Liver (tissue), 9 donors: ENCODE results near the gene PLXDC2. TPM values are rescaled to one million over a fixed set of nuclear protein-coding genes. Genes with fewer than 3 reads are reported as not detected.

Experiments used
- DNase-seq: peaks from one replicate; pipeline ENCODE4 v3.0.0-alpha.2; 2017; ENCODE audit warnings: low spot score
- H3K27ac ChIP-seq, 2 donors: one replicate each; pipeline ENCODE4 v1.7.0; 2013; ENCODE audit warnings: inconsistent platforms in 2 of 2, low read length in 2 of 2, control low read depth in 1 of 2, low read depth in 1 of 2, mild to moderate bottlenecking in 1 of 2
- H3K27me3 ChIP-seq, 4 donors: one replicate each; pipeline versions ENCODE4 v1.6.1 to v1.7.0; 2013; ENCODE audit warnings: low read length in 3 of 4, inconsistent platforms in 1 of 4, mild to moderate bottlenecking in 1 of 4, moderate library complexity in 1 of 4; ENCODE audit not compliant: control insufficient read depth in 4 of 4, insufficient read depth in 4 of 4
- H3K36me3 ChIP-seq, 4 donors: one replicate each; pipeline versions ENCODE4 v1.6.1 to v1.7.0; 2013; ENCODE audit warnings: low read length in 3 of 4, mild to moderate bottlenecking in 3 of 4, low read depth in 1 of 4, moderate library complexity in 1 of 4; ENCODE audit not compliant: control insufficient read depth in 4 of 4, insufficient read depth in 3 of 4
- H3K4me1 ChIP-seq, 4 donors: one replicate each; pipeline versions ENCODE4 v1.6.1 to v1.7.0; 2013; ENCODE audit warnings: low read length in 3 of 4, mild to moderate bottlenecking in 3 of 4, moderate library complexity in 1 of 4; ENCODE audit not compliant: control insufficient read depth in 4 of 4, insufficient read depth in 4 of 4
- H3K4me3 ChIP-seq, 3 donors: one replicate each; pipeline versions ENCODE4 v1.6.1 to v1.7.0; 2013; ENCODE audit warnings: low read length in 3 of 3, control low read depth in 1 of 3, low read depth in 1 of 3, mild to moderate bottlenecking in 1 of 3
- H3K9ac ChIP-seq, 2 donors: one replicate each; pipeline ENCODE4 v1.7.0; 2013; ENCODE audit warnings: low read length in 2 of 2, mild to moderate bottlenecking in 2 of 2, moderate library complexity in 2 of 2, control low read depth in 1 of 2, low read depth in 1 of 2
- H3K9me3 ChIP-seq, 4 donors: one replicate each; pipeline versions ENCODE4 v1.6.1 to v1.7.0; 2013; ENCODE audit warnings: low read length in 3 of 4; ENCODE audit not compliant: control insufficient read depth in 4 of 4
- EGR1 ChIP-seq, 2 donors: IDR thresholded peaks; 2 replicates each; pipeline ENCODE4 v1.6.1; 2016 to 2018; ENCODE audit warnings: antibody characterized with exemption in 2 of 2, low read depth in 2 of 2
- FOXA1 ChIP-seq: IDR thresholded peaks from 2 replicates; pipeline ENCODE4 v1.6.1; 2016; ENCODE audit warnings: antibody characterized with exemption
- FOXA2 ChIP-seq: IDR thresholded peaks from 2 replicates; pipeline ENCODE4 v1.6.1; 2016; ENCODE audit warnings: antibody characterized with exemption
- GABPA ChIP-seq, 2 donors: IDR thresholded peaks in 1 of 2; conservative IDR thresholded peaks in 1 of 2; 2 replicates each; pipeline ENCODE4 v1.6.1; 2016; ENCODE audit warnings: antibody characterized with exemption in 2 of 2, mild to moderate bottlenecking in 1 of 2, moderate library complexity in 1 of 2
- HNF4A ChIP-seq, 2 donors: conservative IDR thresholded peaks; 2 replicates each; pipeline ENCODE4 v1.6.1; 2016; ENCODE audit warnings: antibody characterized with exemption in 2 of 2, mild to moderate bottlenecking in 2 of 2
- HNF4G ChIP-seq: IDR thresholded peaks from 2 replicates; pipeline ENCODE4 v1.6.1; 2016; ENCODE audit warnings: antibody characterized with exemption
- JUND ChIP-seq, 2 donors: IDR thresholded peaks; 2 replicates each; pipeline ENCODE4 v1.6.1; 2016; ENCODE audit warnings: antibody characterized with exemption in 2 of 2
- RAD21 ChIP-seq, 2 donors: IDR thresholded peaks; 2 replicates each; pipeline ENCODE4 v1.6.1; 2016; ENCODE audit warnings: antibody characterized with exemption in 2 of 2, mild to moderate bottlenecking in 2 of 2
- RXRA ChIP-seq, 2 donors: IDR thresholded peaks; 2 replicates each; pipeline ENCODE4 v1.6.1; 2017 to 2018; ENCODE audit warnings: antibody characterized with exemption in 2 of 2, mild to moderate bottlenecking in 1 of 2
- SP1 ChIP-seq: IDR thresholded peaks from 2 replicates; pipeline ENCODE4 v1.6.1; 2018; ENCODE audit warnings: antibody characterized with exemption, mild to moderate bottlenecking
- TAF1 ChIP-seq: conservative IDR thresholded peaks from 2 replicates; pipeline ENCODE4 v1.6.1; 2016; ENCODE audit warnings: antibody characterized with exemption, mild to moderate bottlenecking
- YY1 ChIP-seq: IDR thresholded peaks from 2 replicates; pipeline ENCODE4 v1.6.1; 2016; ENCODE audit warnings: antibody characterized with exemption, mild to moderate bottlenecking
- WGBS: extraction: QIAGEN DNeasy Blood & Tissue Kit; methylation state at CpG from one replicate; pipeline ENCODE4 v1.1.7; 2013; 5-methylcytosine and 5-hydroxymethylcytosine counted together
- polyA plus RNA-seq, 2 donors: library from polyadenylated mRNA; stranded (reverse) in 1 of 2; unstranded in 1 of 2; fragments of 200-250 nt in 1 of 2; fragments of >200 nt in 1 of 2; fragmentation: Nextera tagmentation in 1 of 2; extraction: Ambion mirVana in 1 of 2; gene quantifications; one replicate each; pipeline versions ENCODE4 v1.2.1 to v1.2.3, GENCODE V29; 2013 to 2015
- total RNA-seq, 2 donors: library from RNA; depleted of rRNA; stranded (reverse); fragments of >200 nt; gene quantifications; one replicate each; pipeline ENCODE4 v1.2.3, GENCODE V29; 2014
- TF ChIP-seq, protein P1 (sequence below): IDR thresholded peaks from 2 replicates; pipeline ENCODE4 v1.6.1; 2016; ENCODE audit warnings: antibody characterized with exemption
- TF ChIP-seq, protein P2 (sequence below): IDR thresholded peaks from 2 replicates; pipeline ENCODE4 v1.6.1; 2016; ENCODE audit warnings: antibody characterized with exemption, mild to moderate bottlenecking
- TF ChIP-seq, protein P3 (sequence below): IDR thresholded peaks from 2 replicates; pipeline ENCODE4 v1.6.1; 2016; ENCODE audit warnings: antibody characterized with exemption
- TF ChIP-seq, protein P4 (sequence below): IDR thresholded peaks from 2 replicates; pipeline ENCODE4 v1.6.1; 2016; ENCODE audit warnings: antibody characterized with exemption
- donor health status: healthy.
- donor health status: healthy.
- donor health status: healthy.
- donor health status: healthy.
- donor health status: healthy.

The PLXDC2 gene
- total and polyA plus RNA-seq, 4 donors, result 1.4 to 5.1 (median 2.4) TPM

DNA sequence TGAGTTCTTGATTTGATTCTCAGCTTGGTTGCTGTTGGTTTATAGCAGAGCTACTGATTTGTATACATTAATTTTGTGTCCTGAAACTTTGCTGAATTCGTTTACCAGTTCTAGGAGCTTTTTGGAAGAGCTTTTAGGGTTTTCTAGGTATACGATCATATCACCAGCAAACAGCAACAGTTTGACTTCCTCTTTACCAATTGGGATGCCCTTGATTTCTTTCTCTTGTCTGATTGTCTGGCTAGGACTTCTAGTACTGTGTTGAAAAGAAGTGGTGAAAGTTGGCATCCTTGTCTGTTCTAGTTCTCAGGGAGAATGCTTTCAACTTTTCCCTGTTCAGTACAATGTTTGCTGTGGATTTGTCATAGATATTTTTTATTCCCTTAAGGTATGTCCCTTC is 86.2 kb downstream of the PLXDC2 start:
- H3K9me3 ChIP-seq, result no peaks in the 10 kb centered on the region
- H3K4me3 ChIP-seq, result no peak overlapping the region
- 62% methylated on average over 2 of the region's 2 CpGs for WGBS
- no peak for DNase-seq
- H3K9ac ChIP-seq, result no peak overlapping the region
- no peaks in the 10 kb centered on the region for H3K36me3 ChIP-seq
- no peaks in the 10 kb centered on the region for H3K27me3 ChIP-seq
- H3K27ac ChIP-seq, result no peak overlapping the region
- no peak for TF ChIP-seq FOXA2
- no peak for TF ChIP-seq EGR1 (IDR thresholded peaks at IDR 0.05; ENCODE audit: low read depth in 2 of 2)
- TF ChIP-seq JUND (IDR thresholded peaks at IDR 0.05), result no peak
- TF ChIP-seq HNF4G, result no peak
- no peak for TF ChIP-seq RAD21 (IDR thresholded peaks at IDR 0.05)
- TF ChIP-seq RXRA (IDR thresholded peaks at IDR 0.05), result no peak
- no peaks in the 10 kb centered on the region for H3K4me1 ChIP-seq

DNA sequence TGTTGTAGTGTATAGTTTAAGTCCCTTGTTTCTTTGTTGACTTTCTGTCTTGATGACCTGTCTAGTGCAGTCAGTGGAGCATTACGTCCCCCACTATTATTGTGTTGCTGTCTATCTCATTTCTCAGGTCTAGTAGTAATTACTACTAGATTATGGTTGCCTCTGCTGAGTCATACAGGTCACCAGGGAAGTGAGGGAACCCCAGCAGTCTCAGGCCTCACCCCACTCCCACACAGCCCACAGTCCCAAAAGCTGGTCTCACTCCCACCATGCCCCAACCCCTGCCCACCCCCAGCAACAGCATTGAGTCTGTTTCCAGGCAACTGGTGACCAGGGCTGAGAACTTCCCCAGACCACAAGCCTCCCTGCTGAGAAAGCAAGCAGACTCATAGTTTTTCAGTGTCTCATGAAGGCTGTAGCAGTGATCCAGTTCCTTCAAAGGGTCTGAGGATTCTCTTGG is 88.0 kb downstream of the PLXDC2 start:
- DNase-seq, result no peak
- Histone ChIP-seq H3K27me3 (no peaks in the 10 kb centered on the region), H3K9ac (no peak overlapping the region), H3K4me3 (no peak overlapping the region), H3K4me1 (no peaks in the 10 kb centered on the region), H3K27ac (no peak overlapping the region), H3K9me3 (no peaks in the 10 kb centered on the region), H3K36me3 (no peaks in the 10 kb centered on the region)
- TF ChIP-seq, protein P1, sequence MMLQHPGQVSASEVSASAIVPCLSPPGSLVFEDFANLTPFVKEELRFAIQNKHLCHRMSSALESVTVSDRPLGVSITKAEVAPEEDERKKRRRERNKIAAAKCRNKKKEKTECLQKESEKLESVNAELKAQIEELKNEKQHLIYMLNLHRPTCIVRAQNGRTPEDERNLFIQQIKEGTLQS, result no peak
- TF ChIP-seq RXRA (IDR thresholded peaks at IDR 0.05) (no peak), FOXA1 (no peak)
- TF ChIP-seq, protein P2, sequence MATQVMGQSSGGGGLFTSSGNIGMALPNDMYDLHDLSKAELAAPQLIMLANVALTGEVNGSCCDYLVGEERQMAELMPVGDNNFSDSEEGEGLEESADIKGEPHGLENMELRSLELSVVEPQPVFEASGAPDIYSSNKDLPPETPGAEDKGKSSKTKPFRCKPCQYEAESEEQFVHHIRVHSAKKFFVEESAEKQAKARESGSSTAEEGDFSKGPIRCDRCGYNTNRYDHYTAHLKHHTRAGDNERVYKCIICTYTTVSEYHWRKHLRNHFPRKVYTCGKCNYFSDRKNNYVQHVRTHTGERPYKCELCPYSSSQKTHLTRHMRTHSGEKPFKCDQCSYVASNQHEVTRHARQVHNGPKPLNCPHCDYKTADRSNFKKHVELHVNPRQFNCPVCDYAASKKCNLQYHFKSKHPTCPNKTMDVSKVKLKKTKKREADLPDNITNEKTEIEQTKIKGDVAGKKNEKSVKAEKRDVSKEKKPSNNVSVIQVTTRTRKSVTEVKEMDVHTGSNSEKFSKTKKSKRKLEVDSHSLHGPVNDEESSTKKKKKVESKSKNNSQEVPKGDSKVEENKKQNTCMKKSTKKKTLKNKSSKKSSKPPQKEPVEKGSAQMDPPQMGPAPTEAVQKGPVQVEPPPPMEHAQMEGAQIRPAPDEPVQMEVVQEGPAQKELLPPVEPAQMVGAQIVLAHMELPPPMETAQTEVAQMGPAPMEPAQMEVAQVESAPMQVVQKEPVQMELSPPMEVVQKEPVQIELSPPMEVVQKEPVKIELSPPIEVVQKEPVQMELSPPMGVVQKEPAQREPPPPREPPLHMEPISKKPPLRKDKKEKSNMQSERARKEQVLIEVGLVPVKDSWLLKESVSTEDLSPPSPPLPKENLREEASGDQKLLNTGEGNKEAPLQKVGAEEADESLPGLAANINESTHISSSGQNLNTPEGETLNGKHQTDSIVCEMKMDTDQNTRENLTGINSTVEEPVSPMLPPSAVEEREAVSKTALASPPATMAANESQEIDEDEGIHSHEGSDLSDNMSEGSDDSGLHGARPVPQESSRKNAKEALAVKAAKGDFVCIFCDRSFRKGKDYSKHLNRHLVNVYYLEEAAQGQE, result no peak
- 92% methylated on average over 1 of the region's 1 CpG for WGBS

DNA sequence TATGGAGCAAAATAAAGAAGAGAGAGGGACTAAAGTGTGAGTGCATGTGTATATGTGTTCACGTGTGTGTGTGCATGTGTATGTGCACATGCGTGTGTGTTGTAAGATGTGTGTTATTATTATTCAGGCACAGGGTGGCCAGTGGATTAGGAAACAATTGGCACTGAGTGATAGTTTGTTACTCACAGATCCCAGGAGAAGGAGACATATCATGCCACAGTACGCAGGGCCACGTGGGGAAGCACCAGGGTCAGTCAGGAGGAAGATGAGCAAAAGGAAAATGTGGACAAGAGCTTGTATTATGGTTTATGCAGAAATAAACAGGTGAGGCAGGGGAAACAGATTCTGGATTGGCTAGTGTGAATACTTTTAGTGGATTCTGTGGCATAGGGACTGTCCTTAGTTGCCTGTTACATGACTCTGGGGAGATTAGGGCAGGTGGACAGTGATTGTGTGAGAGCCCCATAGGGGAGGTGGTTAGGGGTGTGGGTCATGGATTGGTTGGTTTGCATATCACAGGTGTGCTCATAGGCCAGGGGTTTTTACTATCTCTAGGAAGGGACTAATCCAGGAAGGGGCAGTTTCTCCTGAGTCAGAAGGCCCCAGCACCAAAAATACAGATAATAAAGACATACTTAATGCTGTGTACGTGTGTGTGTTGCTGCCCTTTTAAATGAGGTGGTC is 90.0 kb downstream of the PLXDC2 start:
- 96% methylated on average over 5 of the region's 5 CpGs for WGBS
- H3K36me3 ChIP-seq, result no peaks in the 10 kb centered on the region
- TF ChIP-seq, protein P3, sequence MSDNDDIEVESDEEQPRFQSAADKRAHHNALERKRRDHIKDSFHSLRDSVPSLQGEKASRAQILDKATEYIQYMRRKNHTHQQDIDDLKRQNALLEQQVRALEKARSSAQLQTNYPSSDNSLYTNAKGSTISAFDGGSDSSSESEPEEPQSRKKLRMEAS, result no peak
- TF ChIP-seq, protein P2, result no peak
- TF ChIP-seq, protein P1, result no peak
- TF ChIP-seq FOXA2, result no peak
- TF ChIP-seq YY1, result no peak
- no peak for TF ChIP-seq SP1
- TF ChIP-seq RAD21 (IDR thresholded peaks at IDR 0.05), result no peak
- TF ChIP-seq, protein P4, sequence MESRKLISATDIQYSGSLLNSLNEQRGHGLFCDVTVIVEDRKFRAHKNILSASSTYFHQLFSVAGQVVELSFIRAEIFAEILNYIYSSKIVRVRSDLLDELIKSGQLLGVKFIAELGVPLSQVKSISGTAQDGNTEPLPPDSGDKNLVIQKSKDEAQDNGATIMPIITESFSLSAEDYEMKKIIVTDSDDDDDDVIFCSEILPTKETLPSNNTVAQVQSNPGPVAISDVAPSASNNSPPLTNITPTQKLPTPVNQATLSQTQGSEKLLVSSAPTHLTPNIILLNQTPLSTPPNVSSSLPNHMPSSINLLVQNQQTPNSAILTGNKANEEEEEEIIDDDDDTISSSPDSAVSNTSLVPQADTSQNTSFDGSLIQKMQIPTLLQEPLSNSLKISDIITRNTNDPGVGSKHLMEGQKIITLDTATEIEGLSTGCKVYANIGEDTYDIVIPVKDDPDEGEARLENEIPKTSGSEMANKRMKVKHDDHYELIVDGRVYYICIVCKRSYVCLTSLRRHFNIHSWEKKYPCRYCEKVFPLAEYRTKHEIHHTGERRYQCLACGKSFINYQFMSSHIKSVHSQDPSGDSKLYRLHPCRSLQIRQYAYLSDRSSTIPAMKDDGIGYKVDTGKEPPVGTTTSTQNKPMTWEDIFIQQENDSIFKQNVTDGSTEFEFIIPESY, result no peak
- TF ChIP-seq GABPA (IDR thresholded peaks at IDR 0.05 in 1 of 2, conservative IDR thresholded peaks at IDR 0.05 in 1 of 2), result no peak
- TF ChIP-seq HNF4A (conservative IDR thresholded peaks at IDR 0.05), result no peak
- no peak for TF ChIP-seq EGR1 (IDR thresholded peaks at IDR 0.05; ENCODE audit: low read depth in 2 of 2)
- TF ChIP-seq JUND (IDR thresholded peaks at IDR 0.05), result no peak
- no peak for TF ChIP-seq RXRA (IDR thresholded peaks at IDR 0.05)
- TF ChIP-seq TAF1, result no peak
- TF ChIP-seq FOXA1, result no peak

More for the DNA sequence above, 90.0 kb downstream of the PLXDC2 start:
- H3K9ac ChIP-seq, result no peak overlapping the region
- no peak overlapping the region for H3K27ac ChIP-seq
- no peaks in the 10 kb centered on the region for H3K4me1 ChIP-seq
- H3K9me3 ChIP-seq, result no peaks in the 10 kb centered on the region
- H3K4me3 ChIP-seq, result no peak overlapping the region
- DNase-seq, result no peak
- no peaks in the 10 kb centered on the region for H3K27me3 ChIP-seq
